ENCODE measurements around the gene EFNA1. TPM values are rescaled to one million over a fixed set of nuclear protein-coding genes. Genes with fewer than 3 reads are reported as not detected.

Gene EFNA1
- total and polyA plus RNA-seq, 4 donors: 58.6 to 236 (median 179) TPM

GRCh38 chr1:155091071-155092051 lies 36.3 kb upstream of the EFNA1 start (continued):
- TF ChIP-seq MAX (IDR thresholded peaks at IDR 0.05): peak; percentile 95
- peak; percentile 22 for TF ChIP-seq HNF4G (IDR thresholded peaks at IDR 0.05)
- TF ChIP-seq YY1 (IDR thresholded peaks at IDR 0.05): peak; percentile 81
- peak; percentile 89 for TF ChIP-seq FOXA1 (IDR thresholded peaks at IDR 0.05)

- TF ChIP-seq HNF4A (conservative IDR thresholded peaks at IDR 0.05) (no peak), FOXA1 (IDR thresholded peaks at IDR 0.05) (no peak), SP1 (IDR thresholded peaks at IDR 0.05) (no peak)
- Histone ChIP-seq H3K4me1 (ENCODE audit: control insufficient read depth in 4 of 4, insufficient read depth in 4 of 4, low read length in 3 of 4) (peaks cover 3 to 22% (median 14%) of the 10 kb centered on the region in 4 donors), H3K27me3 (ENCODE audit: control insufficient read depth in 4 of 4, insufficient read depth in 4 of 4, low read length in 3 of 4) (no peaks in the 10 kb centered on the region), H3K9ac (ENCODE audit: low read depth in 1 of 2, low read length in 2 of 2) (no peak overlapping the region), H3K9me3 (ENCODE audit: control insufficient read depth in 4 of 4, low read length in 3 of 4) (no peaks in the 10 kb centered on the region), H3K27ac (ENCODE audit: low read depth in 1 of 2, low read length in 2 of 2) (no peak overlapping the region), H3K4me3 (ENCODE audit: low read depth in 1 of 3, low read length in 3 of 3) (peak overlapping the region in 1 of 3 donors; percentile 47), H3K36me3 (ENCODE audit: control insufficient read depth in 4 of 4, insufficient read depth in 3 of 4, low read depth in 1 of 4, low read length in 3 of 4) (no peaks in the 10 kb centered on the region)
- no peak for DNase-seq (ENCODE audit: low spot score)
- WGBS: 85% methylated on average over 6 of the region's 6 CpGs
These were observed 35.5 kb upstream of the EFNA1 start for GRCh38 chr1:155092131-155092530.

- Histone ChIP-seq H3K27me3 (ENCODE audit: control insufficient read depth in 4 of 4, insufficient read depth in 4 of 4, low read length in 3 of 4) (no peaks in the 10 kb centered on the region), H3K36me3 (ENCODE audit: control insufficient read depth in 4 of 4, insufficient read depth in 3 of 4, low read depth in 1 of 4, low read length in 3 of 4) (no peaks in the 10 kb centered on the region), H3K9ac (ENCODE audit: low read depth in 1 of 2, low read length in 2 of 2) (no peak overlapping the region), H3K4me1 (ENCODE audit: control insufficient read depth in 4 of 4, insufficient read depth in 4 of 4, low read length in 3 of 4) (peaks cover 3 to 22% (median 14%) of the 10 kb centered on the region in 4 donors), H3K9me3 (ENCODE audit: control insufficient read depth in 4 of 4, low read length in 3 of 4) (no peaks in the 10 kb centered on the region), H3K27ac (ENCODE audit: low read depth in 1 of 2, low read length in 2 of 2) (no peak overlapping the region), H3K4me3 (ENCODE audit: low read depth in 1 of 3, low read length in 3 of 3) (no peak overlapping the region)
- DNase-seq (ENCODE audit: low spot score): no peak
- no peak for TF ChIP-seq RXRA (IDR thresholded peaks at IDR 0.05)
- TF ChIP-seq YY1 (IDR thresholded peaks at IDR 0.05): no peak
- TF ChIP-seq ZBTB33 (IDR thresholded peaks at IDR 0.05): no peak
- no peak for TF ChIP-seq NR2F2 (IDR thresholded peaks at IDR 0.05)
- no peak for TF ChIP-seq HNF4A (conservative IDR thresholded peaks at IDR 0.05)
- no peak for TF ChIP-seq FOXA1 (IDR thresholded peaks at IDR 0.05)
- no peak for TF ChIP-seq TAF1 (conservative IDR thresholded peaks at IDR 0.05)
- TF ChIP-seq HNF4G (IDR thresholded peaks at IDR 0.05): no peak
- no peak for TF ChIP-seq EGR1 (IDR thresholded peaks at IDR 0.05; ENCODE audit: low read depth in 2 of 2)
- TF ChIP-seq CTCF (IDR thresholded peaks at IDR 0.05; ENCODE audit: low read depth, low read length, missing input control): no peak
- no peak for TF ChIP-seq GABPA (IDR thresholded peaks at IDR 0.05 in 1 of 2, conservative IDR thresholded peaks at IDR 0.05 in 1 of 2)
- TF ChIP-seq ATF3 (IDR thresholded peaks at IDR 0.05): no peak
- no peak for TF ChIP-seq MAX (IDR thresholded peaks at IDR 0.05)
- no peak for TF ChIP-seq FOXA2 (IDR thresholded peaks at IDR 0.05)
- TF ChIP-seq SP1 (IDR thresholded peaks at IDR 0.05): no peak
- no peak for TF ChIP-seq JUND (IDR thresholded peaks at IDR 0.05)
- 88% methylated on average over 12 of the region's 12 CpGs for WGBS
These were observed 35.0 kb upstream of the EFNA1 start for GRCh38 chr1:155092641-155093040.

Data from liver (tissue), 9 donors.